NCI-H2196 (cell line): ENCODE results near the gene GASK1A.
A peak's percentile ranks its signal among the peaks of the same experiment; 100 is the strongest.
"Not testable (repeated sequence)": the region's sequence is repeated elsewhere in the genome, so short reads cannot be mapped to it uniquely, and the experiment has no call there.

ENCODE experiments used
- DNase-seq: peaks from one replicate; lab custom pipeline; 2025; ENCODE audit not compliant: unreplicated experiment; lab: John Stamatoyannopoulos, UW

Gene GASK1A

DNA sequence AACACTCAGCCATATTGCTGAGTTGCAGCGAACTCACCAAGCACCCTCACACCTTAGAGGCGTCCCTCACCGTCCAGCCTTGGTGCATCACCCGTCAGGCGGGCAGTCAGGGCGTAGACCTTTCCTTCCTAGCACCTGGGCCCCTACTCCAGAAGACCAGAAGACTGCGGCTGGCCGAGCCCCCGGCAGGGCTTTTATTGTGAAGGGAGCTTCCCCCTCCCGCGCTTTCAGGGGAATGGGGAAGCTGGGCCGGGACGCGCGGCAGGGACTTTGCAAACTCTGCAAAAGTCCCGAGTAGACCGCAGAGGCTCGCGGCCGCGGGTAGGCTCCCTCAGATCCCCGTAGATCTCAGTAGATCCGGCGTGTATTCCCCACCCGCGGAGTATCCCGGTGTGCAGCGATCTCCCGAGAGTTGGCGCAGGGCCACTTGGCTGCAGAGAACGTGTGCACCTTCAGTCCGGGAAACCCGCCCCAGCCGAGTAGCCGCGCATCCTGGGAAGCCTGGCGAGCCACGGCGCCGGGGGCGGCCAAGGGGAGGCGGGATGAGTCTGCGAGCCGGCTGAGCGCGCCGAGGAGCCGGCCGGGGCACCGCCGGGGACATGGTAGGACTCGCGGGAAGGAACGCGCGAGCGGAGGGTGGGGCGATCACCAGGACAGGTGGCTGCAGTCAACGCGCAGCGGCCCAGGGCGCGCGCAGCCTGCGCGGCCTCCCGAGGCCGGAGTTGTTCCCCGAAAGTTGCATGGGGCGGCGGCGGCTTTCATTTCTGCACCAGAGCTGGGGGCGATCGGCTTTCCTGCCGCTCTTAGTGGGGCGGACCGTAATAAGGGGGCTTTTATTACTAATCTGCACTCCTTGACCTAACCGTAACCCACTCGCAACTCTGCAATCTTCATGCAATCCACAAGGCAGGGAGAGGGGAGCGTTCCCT, at the start of gene GASK1A:
TSS of gene GASK1A (plus strand) at position 268 of the 929 bp plus-strand sequence. CDS start at position 600, 332 bp downstream.
- DNase-seq: no peak

DNA sequence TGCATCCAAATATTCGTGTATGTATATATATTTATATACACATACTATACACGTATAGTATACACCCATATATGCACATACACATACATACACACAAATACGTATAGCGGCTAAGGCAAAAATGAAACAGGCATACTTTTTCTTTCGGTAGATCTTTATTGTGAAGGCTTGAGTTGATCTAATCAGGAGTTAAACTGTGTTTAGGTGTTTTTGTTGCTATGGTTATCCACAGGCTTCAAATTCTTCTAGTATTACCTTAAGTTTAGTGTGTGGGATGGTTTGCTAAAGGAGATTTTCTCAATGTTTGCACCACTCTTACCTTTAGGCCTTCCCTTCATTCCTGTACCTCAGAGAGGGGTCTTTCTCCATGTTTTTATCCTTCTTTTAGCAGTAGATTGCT, 45.0 kb upstream of the GASK1A start:
- no peak for DNase-seq

DNA sequence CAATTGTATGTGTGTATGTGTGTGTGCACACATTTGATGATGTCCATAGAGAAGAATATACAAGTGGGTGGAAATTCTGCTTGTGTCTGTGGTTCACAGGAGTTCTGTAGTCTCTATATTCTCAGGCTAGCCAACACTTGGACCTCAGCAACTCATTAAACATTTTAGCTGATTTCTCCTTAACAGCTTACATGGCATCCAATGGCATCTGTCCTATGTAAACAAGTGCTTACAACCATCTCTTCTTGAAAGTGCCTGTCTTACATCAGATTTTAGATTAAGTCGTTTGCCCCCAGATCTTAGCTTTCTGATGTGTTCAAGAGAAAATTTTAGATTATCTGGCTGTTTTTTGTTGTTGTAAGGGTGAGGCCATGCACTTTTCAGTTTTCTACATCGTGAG, 44.2 kb upstream of the GASK1A start:
- DNase-seq: no peak

DNA sequence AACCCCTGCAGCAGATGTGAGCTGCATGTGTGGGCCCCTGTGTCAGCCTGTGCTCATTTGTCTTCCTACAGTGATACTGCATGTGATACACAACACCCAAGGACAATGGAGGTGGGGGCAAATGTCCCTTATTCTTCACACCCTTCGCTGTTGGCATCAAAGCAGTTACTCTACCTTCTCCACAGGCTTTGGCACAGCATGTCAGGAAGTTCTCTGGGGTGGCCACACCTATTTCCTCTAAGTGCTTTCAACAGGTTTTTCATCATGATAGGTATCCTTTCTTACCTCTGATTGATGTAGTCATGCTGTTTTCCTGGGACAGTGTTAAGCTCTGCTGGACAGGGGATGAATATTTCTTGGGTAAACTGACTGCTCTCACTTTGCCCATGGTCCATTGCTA, 43.6 kb upstream of the GASK1A start:
- no peak for DNase-seq

DNA sequence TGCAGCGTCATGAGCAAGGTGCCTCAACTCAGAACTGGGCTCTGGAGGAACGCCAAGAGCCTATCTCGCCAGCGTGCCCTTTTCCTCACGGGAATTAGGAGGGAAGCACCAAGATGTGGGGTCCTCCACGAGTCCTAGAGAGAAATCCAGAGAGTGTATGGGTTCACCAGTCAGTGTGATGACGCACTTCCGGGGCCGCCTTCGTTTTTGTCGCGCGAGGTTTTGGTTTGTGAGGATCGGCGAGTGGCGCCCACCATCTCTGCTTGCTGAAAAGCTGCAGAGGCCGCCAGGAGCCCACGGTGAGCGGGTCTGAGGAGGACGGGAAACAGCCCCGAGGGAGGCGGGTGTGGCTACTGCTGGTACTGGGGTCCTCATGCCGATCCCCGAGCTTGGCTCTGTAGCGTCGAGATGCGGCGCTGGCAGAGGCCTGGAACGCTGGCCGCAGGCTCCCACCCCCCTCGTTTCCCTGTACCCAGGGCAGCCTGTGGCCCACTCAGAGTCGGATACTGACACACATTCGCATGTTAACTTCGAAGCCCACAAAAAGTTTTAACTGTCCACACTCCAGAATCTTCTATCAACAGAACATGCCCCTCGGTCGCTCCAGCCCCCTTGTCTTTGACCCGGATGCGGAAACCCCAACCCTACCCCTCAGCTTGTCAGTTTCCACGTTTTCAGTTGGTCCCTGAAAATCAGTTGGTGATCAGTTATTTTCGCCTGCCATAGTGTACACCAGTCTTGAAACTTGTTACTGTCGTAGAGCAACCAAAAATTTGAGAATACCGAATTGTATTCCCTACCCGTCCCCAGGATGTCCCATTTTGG, 42.7 kb upstream of the GASK1A start:
- DNase-seq: no peak

DNA sequence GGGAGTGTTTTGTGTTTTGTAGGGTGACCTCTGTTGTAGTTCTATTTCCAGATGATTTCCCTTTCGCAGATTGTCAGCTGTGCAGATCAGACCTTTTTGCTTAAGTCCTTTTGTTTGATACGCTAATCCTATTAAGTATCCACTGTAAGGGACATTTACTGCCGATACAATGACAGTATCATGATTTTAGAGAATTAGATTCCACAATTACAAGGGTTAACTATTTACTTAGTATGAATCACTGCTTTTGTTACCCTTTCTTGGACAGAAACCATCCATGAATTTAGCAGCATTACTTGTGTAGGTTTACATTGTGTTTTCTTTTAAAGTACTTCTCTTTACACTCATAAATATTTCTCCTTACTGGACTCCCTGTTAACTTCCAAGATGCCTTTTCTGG, 41.8 kb upstream of the GASK1A start:
- DNase-seq: no peak

DNA sequence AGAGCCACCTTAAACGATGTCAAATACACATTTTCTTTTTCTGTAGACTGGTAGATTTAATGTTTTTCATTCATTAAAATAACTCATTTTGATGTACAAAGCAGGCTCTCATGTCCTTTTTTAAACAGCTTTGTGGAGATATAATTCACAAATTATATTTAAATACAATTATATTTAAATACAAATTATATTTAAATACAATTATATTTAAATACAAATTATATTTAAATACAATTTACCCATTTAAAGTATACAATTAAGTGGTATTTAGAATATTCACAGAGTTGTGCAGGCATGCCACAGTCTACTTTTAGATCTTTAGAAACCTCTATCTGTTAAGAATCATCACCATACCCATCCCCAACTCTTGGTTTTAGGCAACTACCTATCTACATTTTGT, 36.4 kb upstream of the GASK1A start:
- no peak for DNase-seq

DNA sequence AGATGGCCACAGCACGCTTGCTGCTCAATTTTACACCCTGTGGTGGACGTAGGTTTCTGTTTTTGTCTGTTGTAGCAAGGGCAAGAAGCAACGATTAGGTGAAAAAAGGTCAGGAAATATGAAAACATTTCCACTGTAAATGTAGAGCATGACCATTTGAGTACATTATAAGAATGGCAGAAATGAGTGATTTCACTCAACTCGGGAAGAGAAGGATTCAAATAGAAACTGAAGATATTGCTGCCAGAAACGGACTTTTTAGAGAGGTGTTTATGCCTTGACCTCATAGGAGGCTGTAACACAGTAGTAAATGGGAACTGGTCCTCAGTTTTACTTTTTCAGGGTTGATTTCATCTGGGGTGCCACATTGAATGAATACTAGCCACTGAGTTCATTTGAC, 33.1 kb upstream of the GASK1A start:
- DNase-seq: no peak

DNA sequence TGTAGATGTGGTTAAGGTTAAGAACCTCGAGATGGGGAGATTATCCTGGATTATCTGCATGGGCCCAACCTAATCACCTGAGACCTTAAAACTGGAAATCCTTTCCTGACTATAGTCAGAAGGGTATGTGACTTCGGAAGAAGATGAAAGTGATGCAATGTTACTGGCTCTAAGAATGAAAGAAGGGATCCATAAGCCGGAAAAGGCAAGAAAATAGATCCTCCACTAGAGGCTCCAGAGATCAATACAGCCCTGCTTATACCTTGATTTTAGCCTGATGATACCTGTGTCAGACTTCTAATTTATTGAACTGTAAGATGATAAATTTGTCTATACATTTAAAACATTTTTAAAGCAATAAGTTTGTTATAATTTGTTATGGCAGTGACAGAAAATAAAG, 21.5 kb upstream of the GASK1A start:
- no peak for DNase-seq

DNA sequence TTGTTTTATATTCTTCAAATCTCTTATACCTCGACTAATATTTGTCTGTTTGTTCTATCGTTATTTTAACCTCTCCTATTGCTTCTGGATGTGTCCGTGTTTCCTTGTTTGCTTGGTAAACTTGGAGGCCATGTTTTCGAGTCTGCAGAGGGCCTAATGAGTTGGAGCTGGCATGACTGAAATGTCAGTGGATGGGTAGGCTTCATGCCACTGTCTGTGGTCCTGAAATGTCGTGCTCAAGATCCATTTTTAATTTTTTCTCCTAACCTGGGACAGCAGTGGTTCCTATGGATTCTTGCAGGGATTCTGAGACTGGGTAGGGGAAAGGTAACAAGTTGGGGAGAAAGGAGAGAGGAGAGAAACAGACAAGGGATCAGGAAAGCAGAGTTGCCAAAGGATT, 18.8 kb upstream of the GASK1A start:
- no peak for DNase-seq

DNA sequence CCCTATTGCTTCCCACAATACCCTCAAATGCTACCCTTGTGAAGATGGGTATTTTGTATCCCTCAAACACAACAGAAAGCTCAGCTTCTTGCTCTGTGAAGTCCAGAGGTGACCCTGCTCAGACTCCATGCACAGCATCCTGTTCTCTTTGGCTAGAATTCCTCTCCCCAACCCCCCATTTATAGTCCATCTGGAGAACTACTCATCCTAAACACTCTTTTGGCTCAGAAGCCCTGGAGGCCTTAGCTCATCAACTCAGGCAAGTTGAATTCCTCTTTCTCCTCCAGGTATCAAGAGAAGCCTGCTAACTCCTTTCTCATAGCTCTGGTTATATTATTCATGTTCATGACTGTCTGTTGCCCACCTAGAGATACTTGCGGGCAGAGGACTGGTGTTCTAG, 18.3 kb upstream of the GASK1A start:
- no peak for DNase-seq

DNA sequence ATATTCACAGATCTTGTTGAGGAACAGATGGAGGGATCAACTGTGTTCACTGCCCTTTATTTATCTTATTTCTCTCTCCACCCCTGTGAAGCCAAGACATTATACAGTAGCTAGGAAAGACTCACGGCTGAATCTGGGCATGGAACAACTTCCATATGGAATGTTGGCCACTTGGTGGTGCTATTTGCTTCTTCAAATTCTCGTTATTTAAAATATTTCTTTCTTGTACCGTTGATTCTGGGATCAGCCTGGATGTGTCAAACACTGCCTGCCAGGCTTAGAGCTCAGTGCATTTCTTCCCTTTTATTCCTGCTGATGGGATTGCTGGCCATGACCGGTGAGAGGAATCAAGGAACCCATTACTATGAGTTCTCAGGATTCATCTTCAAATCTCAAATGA, 17.5 kb upstream of the GASK1A start:
- DNase-seq: peak; percentile 35

DNA sequence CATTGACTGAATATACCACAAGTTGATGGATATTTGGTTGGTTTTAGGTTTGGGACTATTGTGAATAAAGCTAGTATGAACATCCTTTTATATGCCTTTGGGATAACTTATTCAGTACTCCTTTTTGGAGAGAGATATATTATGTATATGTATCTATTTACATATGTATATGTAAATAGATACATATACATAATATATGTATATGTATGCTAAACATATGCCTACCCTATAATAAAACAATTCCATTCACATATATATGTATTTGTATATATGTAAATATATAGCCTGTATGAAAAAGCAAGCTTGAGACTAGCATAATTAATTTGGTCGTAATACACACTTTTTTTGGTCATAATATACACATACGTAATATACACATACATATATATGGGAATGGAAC, 15.8 kb upstream of the GASK1A start:
- DNase-seq: no peak

DNA sequence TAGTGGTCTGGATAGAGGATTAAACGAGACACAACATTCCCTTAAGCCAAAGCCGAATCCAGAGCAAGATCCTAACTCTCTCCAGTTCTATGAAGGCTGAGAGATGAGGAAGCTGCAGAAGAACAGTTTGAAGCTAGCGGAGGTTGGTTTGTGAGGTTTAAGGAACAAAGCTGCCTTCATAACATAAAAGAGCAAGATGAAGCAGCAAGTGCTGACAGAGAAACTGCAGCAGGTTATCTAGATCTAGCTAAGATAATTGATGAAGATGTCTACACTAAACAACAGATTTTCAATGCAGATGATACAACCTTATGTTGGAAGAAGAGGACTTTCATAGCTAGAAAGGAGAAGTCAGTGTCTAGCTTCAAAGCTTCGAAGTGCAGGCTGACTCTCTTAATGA, 14.8 kb upstream of the GASK1A start:
- DNase-seq: no peak

DNA sequence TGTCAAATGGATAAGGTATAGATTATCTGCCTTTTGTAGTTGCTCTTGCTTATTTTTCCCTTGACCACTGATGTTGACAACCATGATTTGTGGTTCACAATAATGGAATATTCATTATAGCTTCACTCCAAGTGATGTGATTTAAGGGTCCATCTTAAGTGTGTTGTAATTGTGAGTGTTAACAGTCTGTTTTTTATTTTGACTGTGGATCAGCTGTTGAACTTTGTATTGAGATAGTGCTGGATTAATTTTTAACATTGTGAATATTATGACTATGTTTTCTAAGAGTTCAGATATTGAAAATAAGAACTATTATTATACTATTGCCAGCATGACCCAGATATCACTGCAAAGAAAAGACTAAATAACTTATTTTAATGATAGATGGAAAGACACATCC, 8.6 kb upstream of the GASK1A start:
- no peak for DNase-seq

DNA sequence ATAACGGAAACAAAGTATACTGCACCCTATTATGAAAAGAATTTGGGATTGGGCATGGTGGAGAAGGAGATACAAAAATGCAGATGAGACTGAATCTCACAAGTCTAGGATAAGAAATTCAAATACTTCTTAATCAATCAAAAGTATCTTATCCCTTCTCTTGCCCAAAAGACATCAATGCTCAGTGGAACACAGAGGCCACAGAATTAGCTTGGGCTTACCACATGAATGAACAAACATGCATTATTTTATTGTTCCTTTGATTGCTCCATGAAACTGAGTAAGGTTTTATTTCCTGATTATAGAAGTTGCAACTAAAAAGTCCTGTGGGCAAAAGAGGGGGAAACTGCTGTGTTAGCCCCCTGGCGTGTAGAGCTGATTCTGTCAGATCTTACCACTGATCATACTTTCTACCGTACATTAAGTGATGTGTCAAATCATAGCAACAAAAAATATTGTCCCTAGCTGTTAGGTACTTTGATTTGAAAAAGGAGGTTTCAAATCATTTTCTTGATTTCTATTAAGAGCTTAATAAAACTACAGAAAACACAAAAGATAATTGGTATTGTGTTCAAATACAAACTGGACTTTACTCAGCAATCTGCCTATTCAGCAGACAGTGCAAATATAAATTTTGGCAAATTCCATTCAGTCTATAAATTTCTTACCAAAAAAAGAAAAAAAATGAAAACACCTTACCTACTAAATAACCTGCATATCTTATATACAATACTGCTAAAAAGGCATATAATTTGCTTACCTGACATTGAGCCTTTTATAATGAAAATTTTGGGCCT, 7.9 kb upstream of the GASK1A start:
- no peak for DNase-seq

DNA sequence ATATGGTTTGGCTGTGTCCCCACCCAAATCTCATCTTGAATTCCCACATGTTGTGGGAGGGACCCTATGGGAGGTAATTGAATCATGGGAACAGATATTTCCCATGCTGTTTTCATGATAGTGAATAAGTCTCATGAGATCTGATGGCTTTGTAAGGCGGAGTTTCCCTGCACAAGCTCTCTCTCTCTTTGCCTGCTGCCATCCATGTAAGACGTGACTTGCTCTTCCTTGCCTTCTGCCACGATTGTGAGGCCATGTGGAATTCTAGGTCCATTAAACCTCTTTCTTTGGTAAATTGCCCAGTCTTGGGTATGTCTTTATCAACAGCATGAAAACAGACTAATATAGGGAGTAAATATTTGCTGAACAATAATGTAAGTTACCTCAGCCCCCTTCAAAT, 4.2 kb upstream of the GASK1A start:
- not testable (repeated sequence) for DNase-seq

DNA sequence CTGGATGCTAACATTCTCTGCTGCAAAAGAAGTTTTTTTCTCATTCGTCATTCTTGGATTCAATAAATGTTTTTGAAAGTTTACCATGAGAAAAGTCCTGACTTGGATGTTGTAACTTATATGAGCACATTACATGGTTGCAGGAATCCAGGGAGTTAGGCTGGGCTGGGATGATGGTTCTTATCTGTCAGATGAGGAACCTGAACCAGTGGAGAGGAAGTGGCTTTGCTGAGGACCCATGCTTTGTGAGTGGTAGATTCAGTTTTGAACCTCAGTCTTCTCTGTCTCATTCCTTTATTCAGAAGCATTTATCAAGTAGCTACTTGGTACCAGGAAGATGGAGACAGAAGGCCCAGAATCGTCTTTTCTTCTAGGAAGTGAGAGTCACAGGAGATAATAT, 3.7 kb upstream of the GASK1A start:
- no peak for DNase-seq

DNA sequence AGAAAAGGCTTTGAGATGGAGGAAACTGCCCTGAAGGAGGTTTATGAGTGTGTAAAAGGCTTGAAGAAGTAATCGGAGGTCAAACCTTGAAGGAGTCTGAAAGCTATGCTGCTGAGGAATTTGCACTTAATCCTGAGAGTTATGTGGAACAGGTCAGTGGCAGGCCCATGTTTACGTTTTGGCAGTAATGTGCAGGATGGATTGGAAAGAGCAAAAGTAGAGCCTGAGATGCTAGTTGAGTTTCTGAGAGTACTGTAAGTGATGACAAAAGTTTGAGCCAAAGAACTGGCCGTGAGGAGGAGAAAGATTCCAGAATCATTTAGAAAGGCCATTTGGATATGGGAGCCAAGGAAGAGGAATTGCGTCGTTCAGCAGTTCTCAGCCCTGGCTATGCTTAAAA, 3.2 kb upstream of the GASK1A start:
- DNase-seq: no peak

DNA sequence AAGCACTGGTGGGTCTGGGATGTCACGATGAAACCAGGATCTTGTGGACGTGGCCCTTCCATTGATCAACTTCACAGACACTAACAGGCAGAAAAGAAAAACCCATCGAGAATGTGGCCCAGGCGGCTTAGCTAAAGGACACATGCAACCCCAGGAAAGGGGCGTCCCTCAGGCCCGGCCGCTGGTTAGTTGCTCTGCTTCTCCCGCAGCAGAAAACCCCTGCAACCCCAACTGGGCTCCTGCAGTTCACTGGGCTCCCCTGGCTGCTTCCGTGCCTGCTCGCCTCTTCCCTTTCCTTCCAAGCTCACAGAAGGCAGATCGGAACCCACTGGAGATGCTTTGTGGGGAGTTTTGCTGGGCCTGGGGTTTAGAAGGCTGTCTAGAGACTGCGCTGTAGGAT, 1.1 kb downstream of the GASK1A start:
- DNase-seq: no peak

DNA sequence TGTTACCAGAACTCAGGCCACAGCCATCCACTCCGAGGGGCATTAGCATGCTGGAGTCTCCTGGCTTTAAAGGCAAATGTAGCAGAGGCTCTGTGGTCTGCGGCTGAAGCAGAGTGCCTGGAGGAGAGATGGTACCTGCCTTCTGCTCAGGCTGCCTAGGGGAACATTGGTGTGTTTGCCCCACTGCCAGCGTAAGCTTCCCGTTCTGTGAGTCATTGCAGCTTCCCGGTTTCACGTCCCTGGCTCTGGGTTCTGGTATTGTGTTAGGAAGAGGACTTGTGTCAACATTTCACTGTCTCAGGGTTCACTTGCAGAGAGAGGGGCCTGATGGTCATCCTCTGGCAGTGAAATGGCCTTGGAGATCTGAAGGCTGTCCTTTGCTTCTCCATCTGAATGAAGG, 1.8 kb downstream of the GASK1A start:
- DNase-seq: no peak
